Esophagus squamous epithelium (tissue), 4 donors: ENCODE data around the gene TP63.

Experiments
- POLR2A ChIP-seq, 4 donors: fragments of 450-650 bp; IDR thresholded peaks; one replicate each; pipeline ENCODE4 v1.6.1; 2017; ENCODE audit warnings: antibody characterized with exemption in 4 of 4, mild to moderate bottlenecking in 4 of 4, moderate library complexity in 3 of 4
- TF ChIP-seq, protein P1 (sequence below), 6 experiments: fragments of 450-650 bp in 4 of 6; fragments of 200-600 bp in 2 of 6; sonication (generic) in 2 of 6; IDR thresholded peaks; one replicate each; pipeline ENCODE4 v1.5.1; 2016 to 2019; ENCODE audit warnings: antibody characterized with exemption in 6 of 6, mild to moderate bottlenecking in 4 of 6, moderate library complexity in 4 of 6

DNA sequence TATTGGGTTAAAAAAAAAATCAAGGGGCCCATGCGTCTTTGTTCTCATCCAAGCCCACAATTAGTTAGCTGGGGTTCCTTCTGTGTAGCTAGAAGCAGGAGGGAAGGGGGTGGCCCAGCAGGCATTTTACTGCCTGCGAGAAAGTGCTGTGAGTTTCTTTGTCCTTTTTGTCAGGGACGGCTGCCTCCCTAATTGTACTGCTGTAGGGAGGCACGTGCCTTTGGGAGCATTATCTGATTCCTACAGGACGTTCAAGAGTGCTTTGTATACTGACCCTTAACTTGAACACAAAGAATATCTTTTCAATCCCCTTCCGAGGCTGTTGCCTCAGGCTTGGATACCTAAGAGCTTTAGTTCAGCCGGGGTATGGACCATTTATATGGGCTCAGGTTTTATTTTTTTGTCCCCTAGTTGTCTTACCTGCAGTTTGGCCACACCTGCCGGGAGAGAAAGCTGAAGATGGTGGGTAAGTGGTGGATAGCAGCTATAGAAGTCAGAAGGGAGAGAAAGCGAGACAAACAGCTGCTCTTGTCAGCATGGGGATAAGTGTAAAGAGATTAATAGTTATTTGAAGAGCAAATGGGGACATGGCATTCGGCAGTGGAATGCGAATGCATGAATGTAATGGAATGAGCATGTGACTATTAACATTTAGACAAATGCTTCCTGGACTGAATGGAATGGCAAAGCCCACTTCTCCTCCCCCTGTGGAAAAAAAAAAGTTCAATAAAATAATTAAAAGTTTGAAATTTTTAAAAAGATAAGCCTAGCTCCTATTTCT lies 175.2 kb downstream of the TP63 start:
- TF ChIP-seq, protein P1, sequence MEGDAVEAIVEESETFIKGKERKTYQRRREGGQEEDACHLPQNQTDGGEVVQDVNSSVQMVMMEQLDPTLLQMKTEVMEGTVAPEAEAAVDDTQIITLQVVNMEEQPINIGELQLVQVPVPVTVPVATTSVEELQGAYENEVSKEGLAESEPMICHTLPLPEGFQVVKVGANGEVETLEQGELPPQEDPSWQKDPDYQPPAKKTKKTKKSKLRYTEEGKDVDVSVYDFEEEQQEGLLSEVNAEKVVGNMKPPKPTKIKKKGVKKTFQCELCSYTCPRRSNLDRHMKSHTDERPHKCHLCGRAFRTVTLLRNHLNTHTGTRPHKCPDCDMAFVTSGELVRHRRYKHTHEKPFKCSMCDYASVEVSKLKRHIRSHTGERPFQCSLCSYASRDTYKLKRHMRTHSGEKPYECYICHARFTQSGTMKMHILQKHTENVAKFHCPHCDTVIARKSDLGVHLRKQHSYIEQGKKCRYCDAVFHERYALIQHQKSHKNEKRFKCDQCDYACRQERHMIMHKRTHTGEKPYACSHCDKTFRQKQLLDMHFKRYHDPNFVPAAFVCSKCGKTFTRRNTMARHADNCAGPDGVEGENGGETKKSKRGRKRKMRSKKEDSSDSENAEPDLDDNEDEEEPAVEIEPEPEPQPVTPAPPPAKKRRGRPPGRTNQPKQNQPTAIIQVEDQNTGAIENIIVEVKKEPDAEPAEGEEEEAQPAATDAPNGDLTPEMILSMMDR (IDR thresholded peaks at IDR 0.05) = no peak
- no peak for TF ChIP-seq POLR2A (IDR thresholded peaks at IDR 0.05)
